GM10847 (cell line): Measurements from ENCODE around the gene NIPSNAP2.

Experiments used
- POLR2A ChIP-seq: IDR thresholded peaks from 2 replicates; pipeline ENCODE4 v1.6.1; 2011; ENCODE audit not compliant: insufficient read length; ENCODE audit errors: extremely low read depth

The NIPSNAP2 gene

GRCh38 chr7:55964261-55965099 is at the start of gene NIPSNAP2:
Gene NIPSNAP2, plus strand, starts transcription at chr7:55964585. Its CDS starts 25 bp downstream, at chr7:55964610.
- peak; percentile 71 for TF ChIP-seq POLR2A

GRCh38 chr7:55917771-55918170 is 46.6 kb upstream of the NIPSNAP2 start:
- no peak for TF ChIP-seq POLR2A

GRCh38 chr7:55928006-55928767 is 36.2 kb upstream of the NIPSNAP2 start:
- TF ChIP-seq POLR2A, result no peak

- TF ChIP-seq POLR2A, result no peak
Observed at GRCh38 chr7:55931421-55932151, 32.8 kb upstream of the NIPSNAP2 start.

- TF ChIP-seq POLR2A, result no peak
Observed at GRCh38 chr7:55939514-55940123, 24.8 kb upstream of the NIPSNAP2 start.

- no peak for TF ChIP-seq POLR2A
Observed at GRCh38 chr7:55946545-55946944, 17.8 kb upstream of the NIPSNAP2 start.

GRCh38 chr7:55951637-55952351 is 12.6 kb upstream of the NIPSNAP2 start, which contains the start of gene MRPS17:
Gene MRPS17, plus strand, starts transcription at chr7:55951877. Its CDS starts 1,319 bp downstream, at chr7:55953196.
- TF ChIP-seq POLR2A, result peak; percentile 81

GRCh38 chr7:55953707-55954475 is 10.5 kb upstream of the NIPSNAP2 start:
- TF ChIP-seq POLR2A, result no peak

GRCh38 chr7:55957190-55957589 is 7.2 kb upstream of the NIPSNAP2 start:
- no peak for TF ChIP-seq POLR2A

- no peak for TF ChIP-seq POLR2A
Observed at GRCh38 chr7:55962014-55962413, 2.4 kb upstream of the NIPSNAP2 start.

GRCh38 chr7:55963584-55964168 is 709 bp upstream of the NIPSNAP2 start:
- TF ChIP-seq POLR2A, result no peak

- no peak for TF ChIP-seq POLR2A
Observed at GRCh38 chr7:55965100-55965470, 700 bp downstream of the NIPSNAP2 start.

GRCh38 chr7:55965805-55966421 is 1.5 kb downstream of the NIPSNAP2 start:
- TF ChIP-seq POLR2A, result no peak

- TF ChIP-seq POLR2A, result no peak
Observed at GRCh38 chr7:55966851-55967250, 2.5 kb downstream of the NIPSNAP2 start.
